Lower lobe of right lung (tissue), 2 donors: ENCODE results near the gene CMTM4. TPM values are rescaled to one million over a fixed set of nuclear protein-coding genes. Genes with fewer than 3 reads are reported as not detected.
"Not testable (repeated sequence)": the region's sequence is repeated elsewhere in the genome, so short reads cannot be mapped to it uniquely, and the experiment has no call there.

ENCODE experiments used
- ATAC-seq, 2 donors: fragments of 200-7000 bp; cut with Tn5 transposase; one replicate each; pipeline ENCODE4 v1.9.1; 2020 to 2022; ENCODE audit warnings: mild to moderate bottlenecking in 2 of 2, moderate library complexity in 2 of 2
- DNase-seq: peaks from one replicate; pipeline ENCODE4 v3.0.0-alpha.2; 2020
- H3K27ac ChIP-seq: fragments of 200-600 bp; one replicate; pipeline ENCODE4 v1.8.0; 2022
- H3K27me3 ChIP-seq: fragments of 200-600 bp; one replicate; pipeline ENCODE4 v1.8.0; 2022; ENCODE audit warnings: low read depth
- H3K36me3 ChIP-seq: fragments of 200-600 bp; one replicate; pipeline ENCODE4 v1.8.0; 2022; ENCODE audit warnings: mild to moderate bottlenecking
- H3K4me1 ChIP-seq: fragments of 200-600 bp; one replicate; pipeline ENCODE4 v1.8.0; 2022
- H3K4me3 ChIP-seq: fragments of 200-600 bp; one replicate; pipeline ENCODE4 v1.8.0; 2022; ENCODE audit warnings: mild to moderate bottlenecking
- H3K9me3 ChIP-seq: fragments of 200-600 bp; one replicate; pipeline ENCODE4 v1.8.0; 2022
- CTCF ChIP-seq: fragments of 200-600 bp; IDR thresholded peaks from one replicate; pipeline ENCODE4 v1.8.0; 2022; ENCODE audit warnings: antibody characterized with exemption, mild to moderate bottlenecking
- intact Hi-C: fragments of 100-400 bp; cut with DNase I; formaldehyde crosslinking; loops from one replicate; pipeline ENCODE4 v1.11.0; 2022
- total RNA-seq: library from RNA; stranded (reverse); fragmentation: NEBNext Ultra II Directional; extraction: Animal tissue kit (Norgen Biotek cat#: 25700); gene quantifications from one replicate; pipeline ENCODE4 v1.2.1, GENCODE V29; 2021
- donor health status: DM: no; HTN: yes; CAD: no; lungs with severe emphysema.

Gene CMTM4
- total RNA-seq, 1 donor from 2014 or later: 52.5 TPM

- Histone ChIP-seq H3K4me1 (peaks cover 19% of the 10 kb centered on the region), H3K27ac (no peak overlapping the region), H3K27me3 (no peaks in the 10 kb centered on the region), H3K4me3 (no peak overlapping the region), H3K36me3 (no peaks in the 10 kb centered on the region), H3K9me3 (no peaks in the 10 kb centered on the region)
- intact Hi-C loops: no loop called here
- TF ChIP-seq CTCF: no peak
- no peak for ATAC-seq
- no peak for DNase-seq
Observed at GRCh38 chr16:66692341-66692740, 4.2 kb downstream of the CMTM4 start.

- H3K4me1 ChIP-seq: peaks cover 15% of the 10 kb centered on the region
- H3K27ac ChIP-seq: no peak overlapping the region
- no peak for TF ChIP-seq CTCF
- H3K27me3 ChIP-seq: no peaks in the 10 kb centered on the region
- no peaks in the 10 kb centered on the region for H3K36me3 ChIP-seq
- intact Hi-C loops: no loop called here
- DNase-seq (no peak), ATAC-seq (no peak)
- no peaks in the 10 kb centered on the region for H3K9me3 ChIP-seq
- H3K4me3 ChIP-seq: no peak overlapping the region
Observed at GRCh38 chr16:66691234-66691633, 5.3 kb downstream of the CMTM4 start.

- H3K36me3 ChIP-seq: no peaks in the 10 kb centered on the region
- H3K9me3 ChIP-seq: no peaks in the 10 kb centered on the region
- no peak overlapping the region for H3K27ac ChIP-seq
- peaks cover 7% of the 10 kb centered on the region for H3K4me1 ChIP-seq
- intact Hi-C loops: no loop called here
- no peak for TF ChIP-seq CTCF
- ATAC-seq: no peak
- no peak for DNase-seq
- no peak overlapping the region for H3K4me3 ChIP-seq
- H3K27me3 ChIP-seq: no peaks in the 10 kb centered on the region
Observed at GRCh38 chr16:66690106-66690847, 6.3 kb downstream of the CMTM4 start.

- TF ChIP-seq CTCF: no peak
Observed at GRCh38 chr16:66689282-66689681, 7.3 kb downstream of the CMTM4 start.

GRCh38 chr16:66687906-66688625, 8.5 kb downstream of the CMTM4 start:
- no peak for TF ChIP-seq CTCF
- Histone ChIP-seq H3K9me3 (no peaks in the 10 kb centered on the region), H3K4me1 (no peaks in the 10 kb centered on the region), H3K27ac (no peak overlapping the region), H3K27me3 (no peaks in the 10 kb centered on the region), H3K36me3 (no peaks in the 10 kb centered on the region), H3K4me3 (no peak overlapping the region)
- DNase-seq (no peak), ATAC-seq (no peak)
- intact Hi-C loops: no loop called here

More at GRCh38 chr16:66689282-66689681, 7.3 kb downstream of the CMTM4 start:
- DNase-seq: no peak
- H3K27ac ChIP-seq: no peak overlapping the region
- H3K36me3 ChIP-seq: no peaks in the 10 kb centered on the region
- no peaks in the 10 kb centered on the region for H3K27me3 ChIP-seq
- no peak overlapping the region for H3K4me3 ChIP-seq
- H3K9me3 ChIP-seq: no peaks in the 10 kb centered on the region
- no peak for ATAC-seq
- H3K4me1 ChIP-seq: no peaks in the 10 kb centered on the region
- intact Hi-C loops: no loop called here

- H3K36me3 ChIP-seq, H3K27me3 ChIP-seq, H3K4me3 ChIP-seq, ATAC-seq, H3K9me3 ChIP-seq, H3K27ac ChIP-seq, intact Hi-C loops, DNase-seq, H3K4me1 ChIP-seq: not testable (repeated sequence)
Observed at GRCh38 chr16:66685501-66686115, 10.9 kb downstream of the CMTM4 start.
